Measurements from ENCODE around the gene FXYD2.
A peak's percentile ranks its signal among the peaks of the same experiment; 100 is the strongest.

FXYD2 gene

GRCh38 chr11:117834838-117835443, 10.4 kb upstream of the FXYD2 start:
- no peak for DNase-seq

- no peak for DNase-seq
Observed at GRCh38 chr11:117834068-117834810, 9.7 kb upstream of the FXYD2 start.

- peak; percentile 98 for DNase-seq
Observed at GRCh38 chr11:117833401-117833891, 8.9 kb upstream of the FXYD2 start.

GRCh38 chr11:117832511-117832910, 8.0 kb upstream of the FXYD2 start:
- no peak for DNase-seq

GRCh38 chr11:117831661-117832415, 7.3 kb upstream of the FXYD2 start:
- no peak for DNase-seq

GRCh38 chr11:117830674-117831351, 6.3 kb upstream of the FXYD2 start:
- DNase-seq: no peak

- DNase-seq: no peak
Observed at GRCh38 chr11:117830072-117830471, 5.5 kb upstream of the FXYD2 start.

- no peak for DNase-seq
Observed at GRCh38 chr11:117829369-117829725, 4.8 kb upstream of the FXYD2 start.

GRCh38 chr11:117828611-117829368, 4.2 kb upstream of the FXYD2 start:
- no peak for DNase-seq

- DNase-seq: peak; percentile 59
Observed at GRCh38 chr11:117827521-117828511, 3.3 kb upstream of the FXYD2 start.

GRCh38 chr11:117826832-117827231, 2.3 kb upstream of the FXYD2 start:
- no peak for DNase-seq

GRCh38 chr11:117826190-117826570, 1.6 kb upstream of the FXYD2 start:
- peak; percentile 47 for DNase-seq

GRCh38 chr11:117825538-117826189, 1.1 kb upstream of the FXYD2 start:
- DNase-seq: no peak

- DNase-seq: no peak
Observed at GRCh38 chr11:117823946-117824420, 561 bp downstream of the FXYD2 start.

GRCh38 chr11:117823294-117823945, 1.1 kb downstream of the FXYD2 start:
- no peak for DNase-seq

- DNase-seq: no peak
Observed at GRCh38 chr11:117822074-117823033, 2.2 kb downstream of the FXYD2 start.

- no peak for DNase-seq
Observed at GRCh38 chr11:117821431-117821830, 3.1 kb downstream of the FXYD2 start.

- no peak for DNase-seq
Observed at GRCh38 chr11:117820516-117820915, 4.0 kb downstream of the FXYD2 start.

GRCh38 chr11:117820071-117820470, 4.5 kb downstream of the FXYD2 start:
- peak; percentile 88 for DNase-seq

All from DMS79 (cell line).